GM19351 (cell line): Measurements from ENCODE around the gene PCDHGA7.
"Not testable (repeated sequence)": the region's sequence is repeated elsewhere in the genome, so short reads cannot be mapped to it uniquely, and the experiment has no call there.

ENCODE experiments used
- ATAC-seq: cut with Tn5 transposase; IDR thresholded peaks from one replicate; pipeline ENCODE4 v1.9.1; 2021; ENCODE audit warnings: mild to moderate bottlenecking, moderate library complexity; ENCODE audit not compliant: unreplicated experiment

PCDHGA7 gene

DNA sequence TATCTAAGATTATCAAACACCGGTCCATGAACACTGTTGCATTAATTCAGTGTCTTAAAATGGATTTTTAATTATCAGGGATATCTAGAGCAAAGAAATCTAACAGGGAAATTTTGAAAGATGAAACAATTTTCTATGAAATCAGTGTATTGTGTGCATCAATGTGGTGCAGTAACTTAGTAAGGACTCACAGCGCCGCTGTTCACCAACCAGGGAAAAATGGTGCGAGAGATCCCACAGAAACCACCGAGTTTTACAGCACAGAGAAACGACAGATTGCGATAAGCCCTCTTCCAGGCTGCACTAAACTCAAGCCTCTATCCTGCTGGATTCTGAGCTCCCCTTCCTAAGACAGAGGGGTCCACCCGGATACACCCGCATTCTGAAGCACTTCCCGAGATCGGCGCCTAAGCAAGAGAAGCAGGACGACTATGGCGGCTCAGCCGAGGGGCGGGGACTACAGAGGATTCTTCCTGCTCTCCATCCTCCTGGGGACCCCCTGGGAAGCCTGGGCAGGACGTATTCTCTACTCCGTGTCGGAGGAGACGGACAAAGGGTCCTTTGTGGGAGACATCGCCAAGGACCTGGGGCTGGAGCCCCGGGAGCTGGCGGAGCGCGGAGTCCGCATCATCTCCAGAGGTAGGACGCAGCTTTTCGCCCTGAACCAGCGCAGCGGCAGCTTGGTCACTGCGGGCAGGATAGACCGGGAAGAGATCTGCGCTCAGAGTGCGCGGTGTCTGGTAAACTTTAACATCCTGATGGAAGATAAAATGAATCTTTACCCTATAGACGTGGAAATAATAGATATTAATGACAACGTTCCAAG lies at the start of gene PCDHGA7:
Gene PCDHGA7 (plus strand): TSS at position 274 of the 826 bp plus-strand sequence. CDS start 158 bp downstream, at position 432.
- ATAC-seq, result no peak

DNA sequence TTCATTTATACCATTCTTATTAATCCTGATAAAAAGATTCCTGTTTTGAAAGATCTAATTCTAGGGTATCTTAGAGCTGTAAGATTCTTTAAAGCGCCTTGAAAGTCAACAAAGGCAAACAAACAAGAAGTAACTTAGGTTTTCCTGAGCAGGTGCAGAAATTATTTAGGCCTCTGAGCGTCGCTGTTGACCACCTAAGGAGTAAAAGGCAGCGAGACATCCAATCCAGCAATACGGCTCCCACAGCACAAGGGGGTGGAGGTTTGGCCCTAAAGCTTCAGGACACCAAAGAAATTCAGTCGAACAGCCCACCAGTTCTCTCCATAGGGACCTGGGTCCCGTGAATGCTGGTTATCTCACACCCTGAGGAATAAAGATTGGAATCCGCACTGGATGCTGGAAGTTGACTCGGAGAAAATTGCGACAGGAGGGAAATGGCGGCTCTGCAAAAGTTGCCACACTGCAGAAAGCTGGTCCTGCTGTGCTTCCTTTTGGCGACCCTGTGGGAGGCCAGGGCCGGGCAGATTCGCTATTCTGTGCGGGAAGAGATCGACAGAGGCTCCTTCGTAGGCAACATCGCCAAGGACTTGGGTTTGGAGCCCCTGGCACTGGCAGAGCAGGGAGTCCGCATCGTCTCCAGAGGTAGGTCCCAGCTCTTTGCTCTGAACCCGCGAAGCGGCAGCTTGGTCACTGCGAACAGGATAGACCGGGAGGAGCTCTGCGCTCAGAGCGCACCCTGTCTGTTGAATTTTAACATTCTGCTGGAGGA lies 43.8 kb upstream of the PCDHGA7 start, which contains the start of gene PCDHGA2:
Gene PCDHGA2 (plus strand): TSS at position 223 of the 769 bp plus-strand sequence.
- no peak for ATAC-seq

DNA sequence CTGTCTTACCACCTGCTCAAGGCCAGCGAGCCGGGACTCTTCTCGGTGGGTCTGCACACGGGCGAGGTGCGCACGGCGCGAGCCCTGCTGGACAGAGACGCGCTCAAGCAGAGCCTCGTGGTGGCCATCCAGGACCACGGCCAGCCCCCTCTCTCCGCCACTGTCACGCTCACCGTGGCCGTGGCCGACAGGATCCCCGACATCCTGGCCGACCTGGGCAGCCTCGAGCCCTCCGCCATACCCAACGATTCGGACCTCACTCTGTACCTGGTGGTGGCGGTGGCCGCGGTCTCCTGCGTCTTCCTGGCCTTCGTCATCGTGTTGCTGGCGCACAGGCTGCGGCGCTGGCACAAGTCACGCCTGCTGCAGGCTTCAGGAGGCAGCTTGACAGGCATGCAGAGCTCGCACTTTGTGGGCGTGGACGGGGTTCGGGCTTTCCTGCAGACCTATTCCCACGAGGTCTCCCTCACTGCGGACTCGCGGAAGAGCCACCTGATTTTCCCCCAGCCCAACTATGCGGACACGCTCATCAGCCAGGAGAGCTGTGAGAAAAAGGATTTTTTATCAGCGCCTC lies 41.7 kb upstream of the PCDHGA7 start:
- ATAC-seq, result not testable (repeated sequence)

DNA sequence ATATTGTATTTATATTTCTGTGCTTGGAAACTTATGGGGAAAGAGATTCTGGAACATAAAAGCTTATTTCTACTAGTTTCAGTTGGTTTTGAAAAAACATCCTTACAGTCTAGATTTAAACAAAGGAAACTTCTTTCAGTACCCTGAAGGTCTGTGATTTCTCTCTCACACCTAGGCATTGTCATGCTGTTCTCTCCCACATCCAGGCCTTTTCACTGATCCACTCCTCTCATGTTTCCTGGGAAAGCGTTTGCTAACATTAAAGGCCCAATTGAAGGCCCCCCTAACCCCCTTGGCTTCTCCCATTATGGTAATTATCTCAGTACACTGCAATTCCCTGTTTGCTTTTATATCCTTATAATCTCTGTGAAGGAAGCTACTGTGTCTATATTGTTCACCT lies 39.8 kb upstream of the PCDHGA7 start:
- no peak for ATAC-seq

DNA sequence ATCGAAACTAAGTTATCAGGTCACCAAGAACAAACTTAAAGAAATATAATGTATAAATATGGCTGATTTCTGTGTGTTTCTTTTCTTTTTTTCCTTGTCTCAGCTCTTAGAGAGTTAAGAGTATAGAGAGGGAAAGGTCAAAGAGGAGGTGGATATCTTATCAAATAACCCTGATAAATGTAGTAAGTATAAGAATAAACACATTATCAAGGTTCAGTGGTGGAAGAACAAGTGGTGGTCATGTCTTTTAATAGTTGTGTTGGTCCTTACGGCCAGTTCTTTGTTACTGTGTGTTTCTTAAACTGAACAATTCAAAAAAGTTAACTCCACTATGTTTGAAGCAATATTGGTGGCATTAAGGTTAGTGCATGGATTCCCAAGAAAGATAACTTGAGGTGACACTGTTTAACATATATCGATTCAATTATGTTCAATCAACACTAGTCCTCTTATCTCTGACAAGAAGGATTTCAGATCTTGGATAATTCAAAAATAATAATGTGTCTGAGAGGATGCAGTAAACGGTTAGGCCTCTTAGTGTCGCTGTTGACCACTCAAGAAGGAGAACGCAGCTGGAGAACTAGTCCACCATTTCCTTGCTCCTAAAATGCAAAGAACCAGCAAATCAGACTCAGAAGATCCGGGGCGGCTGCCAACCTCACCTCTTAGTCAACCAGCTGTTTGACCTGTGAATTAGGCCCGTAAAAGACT lies 39.1 kb upstream of the PCDHGA7 start, which contains the start of gene PCDHGA3:
Gene PCDHGA3 (plus strand): TSS at position 588 of the 711 bp plus-strand sequence. CDS start 205 bp downstream, outside the sequence.
- ATAC-seq, result no peak

DNA sequence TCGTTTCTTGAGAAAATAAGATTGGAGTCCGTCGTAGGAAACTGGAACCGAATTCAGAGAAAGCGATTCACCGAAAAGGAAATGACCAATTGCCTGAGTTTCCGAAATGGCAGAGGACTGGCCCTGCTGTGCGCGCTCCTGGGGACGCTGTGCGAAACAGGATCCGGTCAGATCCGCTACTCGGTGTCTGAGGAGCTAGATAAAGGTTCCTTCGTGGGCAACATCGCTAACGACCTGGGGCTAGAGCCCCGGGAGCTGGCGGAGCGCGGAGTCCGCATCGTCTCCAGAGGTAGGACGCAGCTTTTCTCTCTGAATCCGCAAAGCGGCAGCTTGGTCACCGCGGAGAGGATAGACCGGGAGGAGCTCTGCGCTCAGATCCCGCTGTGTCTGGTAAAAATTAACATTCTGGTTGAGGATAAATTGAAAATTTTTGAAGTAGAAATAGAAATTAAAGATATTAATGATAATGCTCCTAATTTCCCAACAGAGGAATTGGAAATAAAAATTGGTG lies 38.5 kb upstream of the PCDHGA7 start:
- ATAC-seq, result no peak

DNA sequence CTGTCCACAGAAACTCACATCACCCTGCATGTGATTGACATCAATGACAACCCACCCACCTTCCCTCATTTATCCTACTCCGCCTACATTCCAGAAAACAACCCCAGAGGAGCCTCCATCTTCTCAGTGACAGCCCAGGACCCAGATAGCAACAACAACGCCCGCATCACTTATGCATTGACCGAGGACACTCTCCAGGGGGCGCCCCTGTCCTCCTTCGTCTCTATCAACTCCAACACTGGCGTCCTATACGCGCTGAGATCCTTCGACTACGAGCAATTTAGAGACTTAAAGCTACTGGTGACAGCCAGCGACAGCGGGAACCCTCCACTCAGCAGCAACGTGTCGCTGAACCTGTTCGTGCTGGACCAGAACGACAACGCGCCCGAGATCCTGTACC lies 37.2 kb upstream of the PCDHGA7 start:
- ATAC-seq, result no peak

DNA sequence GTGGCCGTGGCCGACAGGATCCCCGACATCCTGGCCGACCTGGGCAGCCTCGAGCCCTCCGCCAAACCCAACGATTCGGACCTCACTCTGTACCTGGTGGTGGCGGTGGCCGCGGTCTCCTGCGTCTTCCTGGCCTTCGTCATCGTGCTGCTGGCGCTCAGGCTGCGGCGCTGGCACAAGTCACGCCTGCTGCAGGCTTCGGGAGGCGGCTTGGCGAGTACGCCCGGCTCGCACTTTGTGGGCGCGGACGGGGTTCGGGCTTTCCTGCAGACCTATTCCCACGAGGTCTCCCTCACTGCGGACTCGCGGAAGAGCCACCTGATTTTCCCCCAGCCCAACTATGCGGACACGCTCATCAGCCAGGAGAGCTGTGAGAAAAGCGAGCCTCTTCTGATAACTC lies 36.5 kb upstream of the PCDHGA7 start:
- ATAC-seq, result not testable (repeated sequence)

DNA sequence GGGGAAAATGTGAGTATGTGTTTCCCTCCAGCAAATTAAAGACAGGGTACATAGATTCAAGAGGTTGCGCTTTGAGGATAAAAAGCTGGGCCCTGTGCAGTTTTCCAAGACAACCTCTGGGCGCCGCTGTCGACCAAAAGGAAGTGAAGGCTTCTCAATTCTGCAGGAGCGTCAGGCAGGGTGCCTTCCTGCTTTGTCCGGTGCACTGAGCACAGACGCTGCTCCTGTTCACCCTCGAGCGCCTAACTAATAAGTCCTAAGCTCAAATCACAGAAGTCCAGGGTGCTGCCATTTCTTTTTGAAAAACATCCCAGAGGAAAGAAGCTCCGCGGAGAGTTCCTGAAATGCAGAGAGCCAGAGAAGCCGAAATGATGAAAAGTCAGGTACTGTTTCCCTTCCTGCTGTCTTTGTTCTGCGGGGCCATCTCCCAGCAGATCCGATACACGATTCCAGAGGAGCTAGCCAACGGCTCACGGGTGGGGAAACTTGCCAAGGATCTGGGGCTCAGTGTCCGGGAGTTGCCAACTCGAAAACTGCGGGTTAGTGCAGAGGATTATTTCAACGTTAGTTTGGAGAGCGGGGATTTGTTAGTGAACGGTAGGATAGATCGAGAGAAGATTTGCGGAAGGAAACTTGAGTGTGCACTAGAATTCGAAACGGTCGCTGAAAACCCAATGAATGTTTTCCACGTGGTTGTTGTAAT lies 32.5 kb upstream of the PCDHGA7 start, which contains the start of gene PCDHGB1:
Gene PCDHGB1 (plus strand): TSS at position 183 of the 703 bp plus-strand sequence. CDS start 162 bp downstream, at position 345.
- ATAC-seq, result peak; percentile 73

DNA sequence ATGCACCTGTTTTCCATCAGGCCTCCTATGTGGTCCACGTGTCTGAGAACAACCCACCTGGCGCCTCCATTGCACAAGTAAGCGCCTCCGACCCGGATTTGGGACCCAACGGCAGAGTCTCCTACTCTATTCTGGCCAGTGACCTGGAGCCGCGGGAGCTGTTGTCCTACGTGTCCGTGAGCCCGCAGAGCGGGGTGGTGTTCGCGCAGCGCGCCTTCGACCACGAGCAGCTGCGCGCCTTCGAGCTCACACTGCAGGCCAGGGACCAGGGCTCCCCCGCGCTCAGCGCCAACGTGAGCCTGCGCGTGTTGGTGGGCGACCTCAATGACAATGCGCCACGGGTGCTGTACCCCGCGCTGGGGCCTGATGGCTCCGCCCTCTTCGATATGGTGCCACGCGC lies 31.0 kb upstream of the PCDHGA7 start:
- ATAC-seq, result no peak

DNA sequence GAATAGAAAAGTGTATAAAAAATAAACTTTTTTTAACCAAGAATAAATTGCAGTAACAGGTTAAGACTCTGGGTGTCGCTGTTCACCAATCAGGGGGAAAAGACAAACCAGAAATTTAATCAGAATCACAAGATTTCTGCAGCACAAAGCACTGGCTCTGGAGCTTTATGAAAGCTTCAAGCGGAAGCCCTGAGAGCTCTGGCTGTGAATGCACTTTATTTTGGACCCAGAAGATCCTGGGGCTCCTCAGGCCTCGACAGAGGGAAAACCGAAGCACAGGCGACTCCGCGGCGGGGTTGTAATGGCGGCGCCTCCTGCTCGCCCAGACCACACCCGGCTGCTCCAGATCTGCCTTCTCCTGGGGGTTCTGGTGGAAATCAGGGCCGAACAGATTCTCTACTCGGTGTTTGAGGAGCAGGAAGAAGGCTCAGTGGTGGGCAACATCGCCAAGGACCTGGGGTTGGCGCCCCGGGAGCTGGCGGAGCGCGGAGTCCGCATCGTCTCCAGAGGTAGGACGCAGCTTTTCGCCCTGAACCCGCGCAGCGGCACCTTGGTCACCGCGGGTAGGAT lies 27.6 kb upstream of the PCDHGA7 start, which contains the start of gene PCDHGA4:
Gene PCDHGA4 (plus strand): TSS at position 122 of the 570 bp plus-strand sequence. CDS start 87 bp downstream, at position 209.
- no peak for ATAC-seq

DNA sequence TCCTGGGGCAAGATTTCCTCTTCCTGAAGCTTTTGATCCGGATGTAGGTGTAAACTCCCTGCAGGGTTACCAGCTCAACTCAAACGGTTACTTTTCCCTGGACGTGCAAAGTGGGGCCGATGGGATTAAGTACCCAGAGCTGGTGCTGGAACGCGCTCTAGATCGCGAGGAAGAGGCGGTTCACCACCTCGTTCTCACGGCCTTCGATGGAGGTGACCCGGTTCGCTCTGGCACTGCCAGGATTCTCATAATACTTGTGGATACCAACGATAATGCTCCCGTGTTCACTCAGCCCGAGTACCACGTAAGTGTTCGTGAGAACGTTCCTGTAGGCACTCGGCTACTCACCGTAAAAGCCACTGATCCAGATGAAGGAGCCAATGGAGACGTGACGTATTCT lies 26.9 kb upstream of the PCDHGA7 start:
- no peak for ATAC-seq

DNA sequence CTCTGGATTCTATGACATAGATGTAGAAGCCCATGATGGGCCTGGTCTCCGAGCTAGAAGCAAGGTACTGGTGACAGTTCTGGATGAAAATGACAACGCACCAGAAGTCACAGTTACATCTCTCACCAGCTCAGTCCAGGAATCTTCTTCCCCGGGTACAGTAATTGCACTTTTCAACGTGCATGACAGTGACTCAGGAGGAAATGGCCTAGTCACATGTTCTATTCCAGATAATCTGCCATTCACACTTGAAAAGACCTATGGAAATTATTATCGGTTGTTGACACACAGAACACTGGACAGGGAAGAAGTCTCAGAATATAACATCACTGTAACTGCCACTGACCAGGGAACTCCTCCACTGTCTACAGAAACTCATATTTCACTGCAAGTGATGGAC lies 26.4 kb upstream of the PCDHGA7 start:
- no peak for ATAC-seq

DNA sequence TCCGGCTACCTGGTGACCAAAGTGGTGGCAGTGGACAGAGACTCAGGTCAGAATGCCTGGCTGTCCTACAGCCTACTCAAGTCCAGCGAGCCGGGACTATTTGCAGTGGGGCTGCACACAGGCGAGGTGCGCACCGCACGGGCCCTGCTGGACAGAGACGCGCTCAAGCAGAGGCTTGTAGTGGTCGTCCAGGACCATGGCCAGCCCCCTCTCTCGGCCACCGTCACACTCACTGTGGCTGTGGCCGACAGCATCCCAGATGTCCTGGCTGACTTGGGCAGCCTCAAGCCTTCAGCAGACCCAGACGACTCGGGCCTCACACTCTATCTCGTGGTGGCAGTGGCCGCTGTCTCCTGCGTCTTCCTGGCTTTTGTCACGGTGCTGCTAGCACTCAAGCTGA lies 25.6 kb upstream of the PCDHGA7 start:
- no peak for ATAC-seq

DNA sequence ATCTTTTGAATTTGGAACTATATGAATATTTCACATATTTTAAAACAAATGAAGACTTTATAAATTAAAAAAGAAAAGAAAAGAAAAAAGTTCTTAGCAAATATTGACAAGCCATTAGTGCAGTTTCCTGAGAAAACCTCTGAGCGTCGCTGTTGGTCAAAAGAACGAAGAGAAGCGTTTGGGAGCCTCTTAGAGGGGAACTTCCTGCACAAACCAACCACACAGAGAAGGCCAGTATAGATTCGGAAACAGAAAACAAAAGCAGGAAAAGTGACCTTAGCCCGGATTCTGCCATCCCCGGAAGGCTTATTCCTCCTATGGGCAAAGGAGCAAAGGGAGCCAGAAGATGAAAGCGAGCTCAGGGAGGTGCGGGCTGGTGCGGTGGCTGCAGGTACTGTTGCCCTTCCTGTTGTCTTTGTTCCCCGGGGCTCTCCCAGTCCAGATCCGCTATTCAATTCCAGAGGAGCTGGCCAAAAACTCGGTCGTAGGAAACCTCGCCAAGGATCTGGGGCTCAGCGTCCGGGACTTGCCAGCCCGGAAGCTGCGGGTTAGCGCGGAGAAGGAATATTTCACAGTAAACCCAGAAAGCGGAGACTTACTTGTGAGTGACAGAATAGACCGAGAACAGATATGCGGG lies 22.6 kb upstream of the PCDHGA7 start, which contains the start of gene PCDHGB2:
Gene PCDHGB2 (plus strand): TSS at position 205 of the 637 bp plus-strand sequence. CDS start 142 bp downstream, at position 347.
- peak; percentile 81 for ATAC-seq

DNA sequence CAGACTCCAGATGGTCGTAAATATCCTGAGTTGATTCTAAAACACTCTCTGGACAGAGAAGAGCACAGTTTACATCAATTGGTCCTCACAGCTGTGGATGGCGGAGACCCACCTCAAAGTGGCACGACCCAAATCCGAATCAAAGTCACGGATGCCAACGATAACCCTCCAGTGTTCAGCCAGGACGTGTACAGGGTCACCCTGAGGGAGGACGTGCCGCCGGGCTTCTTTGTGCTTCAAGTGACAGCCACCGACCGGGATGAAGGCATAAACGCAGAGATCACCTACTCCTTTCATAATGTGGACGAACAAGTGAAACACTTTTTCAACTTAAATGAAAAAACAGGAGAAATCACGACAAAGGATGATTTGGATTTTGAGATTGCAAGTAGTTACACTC lies 21.9 kb upstream of the PCDHGA7 start:
- no peak for ATAC-seq

DNA sequence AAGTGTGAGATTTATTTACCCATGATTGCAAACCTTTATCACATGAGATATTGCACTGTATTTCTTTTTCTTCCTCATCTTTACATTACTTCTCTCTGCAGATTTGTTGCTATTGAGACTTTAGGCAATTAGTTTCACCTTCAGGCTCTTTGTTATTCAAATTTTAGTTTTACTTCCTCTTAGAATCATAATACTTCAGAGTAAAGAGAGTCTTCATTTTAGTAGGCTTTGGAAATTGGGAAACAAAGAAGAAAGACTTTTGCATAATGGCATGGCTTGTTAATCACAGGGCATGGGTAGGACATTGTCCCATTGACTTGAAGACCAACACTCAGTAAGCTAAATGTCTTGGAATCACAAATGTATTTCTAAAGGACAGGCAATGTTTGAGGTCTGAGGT lies 19.8 kb upstream of the PCDHGA7 start:
- no peak for ATAC-seq

DNA sequence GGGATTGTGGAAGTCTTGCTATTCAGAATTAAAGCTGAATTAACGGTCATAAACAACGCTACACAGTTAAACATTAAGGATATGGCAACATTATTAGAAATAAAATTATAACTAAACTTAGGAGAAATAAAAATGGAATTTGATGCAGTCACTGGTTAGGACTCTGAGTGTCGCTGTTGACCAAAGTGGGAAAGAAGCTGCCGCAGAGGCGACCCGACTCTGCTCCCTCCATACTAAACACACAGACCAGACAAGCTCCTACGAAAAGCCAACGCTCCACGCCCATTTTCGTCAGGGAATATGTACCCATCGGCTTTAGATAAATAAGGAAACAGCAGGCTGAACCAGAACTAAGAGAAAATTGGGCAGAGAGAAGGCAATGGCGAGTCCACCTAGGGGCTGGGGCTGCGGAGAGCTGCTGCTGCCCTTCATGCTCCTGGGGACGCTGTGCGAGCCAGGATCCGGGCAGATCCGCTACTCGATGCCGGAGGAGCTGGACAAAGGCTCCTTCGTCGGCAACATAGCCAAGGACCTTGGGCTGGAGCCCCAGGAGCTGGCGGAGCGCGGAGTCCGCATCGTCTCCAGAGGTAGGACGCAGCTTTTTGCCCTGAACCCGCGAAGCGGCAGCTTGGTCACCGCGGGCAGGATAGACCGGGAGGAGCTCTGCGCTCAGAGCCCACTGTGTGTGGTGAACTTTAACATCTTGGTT lies 18.4 kb upstream of the PCDHGA7 start, which contains the start of gene PCDHGA5:
Gene PCDHGA5 (plus strand): TSS at position 211 of the 709 bp plus-strand sequence. CDS start 169 bp downstream, at position 380.
- ATAC-seq, result no peak
